ENCODE data around the gene STON1.

- TF ChIP-seq EZH2 (IDR thresholded peaks at IDR 0.05; ENCODE audit: insufficient read depth, poor library complexity, severe bottlenecking) (no peak), EZH2phosphoT487 (IDR thresholded peaks at IDR 0.05; ENCODE audit: insufficient read depth, low read depth) (no peak)
Measured at GRCh38 chr2:48607307-48608014, 77.5 kb downstream of the STON1 start.

Measured in GM23248 (cell line).